GM12878 (cell line): ENCODE data around the gene ACER3.

ENCODE experiments used
- CREB1 ChIP-seq: IDR thresholded peaks from 2 replicates; pipeline ENCODE4 v1.6.1; 2012; ENCODE audit warnings: low read depth, mild to moderate bottlenecking, inconsistent platforms
- CREM ChIP-seq: IDR thresholded peaks from 2 replicates; pipeline ENCODE4 v1.6.1; 2014; ENCODE audit warnings: antibody characterized with exemption, low read depth
- CTCF ChIP-seq, 3 experiments: IDR thresholded peaks in 2 of 3; conservative IDR thresholded peaks in 1 of 3; 2 replicates each; pipeline ENCODE4 v1.5.1; 2011; ENCODE audit warnings: low read depth in 3 of 3, low read length in 3 of 3, mild to moderate bottlenecking in 3 of 3, control low read depth in 2 of 3, moderate library complexity in 2 of 3, inconsistent platforms in 1 of 3, mixed read lengths in 1 of 3; ENCODE audit not compliant: control insufficient read depth in 2 of 3, insufficient read depth in 1 of 3; ENCODE audit errors: extremely low read depth in 1 of 3
- E4F1 ChIP-seq: fragments of 450-650 bp; IDR thresholded peaks from 2 replicates; pipeline ENCODE4 v1.6.1; 2018; ENCODE audit warnings: borderline replicate concordance, mild to moderate bottlenecking; ENCODE audit not compliant: partially characterized antibody
- HDAC6 ChIP-seq: fragments of 200-600 bp; sonication (generic); IDR thresholded peaks from one replicate; pipeline ENCODE4 v1.8.0; 2017; ENCODE audit warnings: antibody characterized with exemption; ENCODE audit not compliant: unreplicated experiment
- MYC ChIP-seq: IDR thresholded peaks from 2 replicates; pipeline ENCODE4 v1.6.1; 2011; ENCODE audit warnings: mild to moderate bottlenecking, low read length, moderate library complexity, inconsistent platforms; ENCODE audit not compliant: insufficient read depth, insufficient replicate concordance, insufficient read length, severe bottlenecking
- POLR2A ChIP-seq: IDR thresholded peaks from 2 replicates; pipeline ENCODE4 v1.6.1; 2011; ENCODE audit warnings: low read depth, mild to moderate bottlenecking, low read length
- POLR2AphosphoS2 ChIP-seq: IDR thresholded peaks from 2 replicates; pipeline ENCODE4 v1.6.1; 2011; ENCODE audit warnings: low read depth, mild to moderate bottlenecking, low read length, improper control_type of control experiment, moderate library complexity
- POLR2AphosphoS5 ChIP-seq: IDR thresholded peaks from 2 replicates; pipeline ENCODE4 v1.6.1; 2011; ENCODE audit warnings: mild to moderate bottlenecking, low read length, inconsistent platforms
- RAD21 ChIP-seq: IDR thresholded peaks from 2 replicates; pipeline ENCODE4 v1.6.1; 2011; ENCODE audit warnings: mild to moderate bottlenecking, low read depth, low read length, moderate library complexity; ENCODE audit not compliant: insufficient read depth
- SMC3 ChIP-seq: IDR thresholded peaks from 2 replicates; pipeline ENCODE4 v1.6.1; 2011; ENCODE audit warnings: low read length, improper control_type of control experiment, borderline replicate concordance
- ZNF274 ChIP-seq: IDR thresholded peaks from one replicate; pipeline ENCODE4 v1.8.0; 2011; ENCODE audit not compliant: insufficient read length, insufficient read depth

- no peak for TF ChIP-seq CREB1
- no peak for TF ChIP-seq SMC3
- TF ChIP-seq HDAC6 = no peak
- TF ChIP-seq CREM = no peak
- TF ChIP-seq POLR2A = no peak
- TF ChIP-seq CTCF (IDR thresholded peaks at IDR 0.05 in 2 of 3, conservative IDR thresholded peaks at IDR 0.05 in 1 of 3; ENCODE audit: control insufficient read depth in 2 of 3, extremely low read depth in 1 of 3, insufficient read depth in 1 of 3, low read depth in 3 of 3, low read length in 3 of 3) = no peak
- no peak for TF ChIP-seq ZNF274
- no peak for TF ChIP-seq POLR2AphosphoS5
- TF ChIP-seq E4F1 = no peak
- TF ChIP-seq RAD21 = no peak
- no peak for TF ChIP-seq MYC
- no peak for TF ChIP-seq POLR2AphosphoS2
These were observed 136.8 kb downstream of the ACER3 start for GRCh38 chr11:76997512-76997911.
